ENCODE data around the gene ZNF544.
"Not testable (repeated sequence)": the region's sequence is repeated elsewhere in the genome, so short reads cannot be mapped to it uniquely, and the experiment has no call there.

ZNF544 gene

DNA sequence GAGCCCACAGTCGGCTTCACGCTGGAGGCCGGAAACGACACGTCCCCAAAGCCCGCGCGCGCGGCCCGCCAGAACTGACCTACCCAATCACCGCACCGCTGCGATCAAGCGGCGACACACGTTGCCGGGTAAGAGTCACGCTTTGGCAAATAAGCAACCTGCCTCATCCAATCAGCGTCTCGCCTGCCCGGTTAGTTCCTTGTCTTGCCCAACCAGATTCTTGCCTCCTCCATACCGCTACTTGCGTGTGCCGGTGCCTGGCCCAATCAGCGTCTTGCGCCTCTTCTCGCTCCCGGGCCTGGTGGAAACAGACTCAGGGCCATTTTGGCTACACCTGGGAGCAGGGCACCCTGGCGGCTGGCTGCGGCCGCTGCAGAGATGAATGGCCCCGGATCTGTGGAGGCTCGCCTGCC lies 11.6 kb upstream of the ZNF544 start:
- ATAC-seq (replicated peaks; ENCODE audit: extremely low read depth, poor library complexity, severe bottlenecking) (no peak), DNase-seq (ENCODE audit: low spot score in 2 of 2) (no peak)
- no peaks in the 10 kb centered on the region for H3K27me3 Mint-ChIP-seq
- peaks cover 13% of the 10 kb centered on the region for H3K36me3 Mint-ChIP-seq (ENCODE audit: insufficient read depth)
- H3K9me3 Mint-ChIP-seq, result no peaks in the 10 kb centered on the region
- H3K4me1 Mint-ChIP-seq, result no peaks in the 10 kb centered on the region
- no peak overlapping the region for H3K4me3 Mint-ChIP-seq
- no peak overlapping the region for H3K27ac Mint-ChIP-seq (ENCODE audit: low read depth)

DNA sequence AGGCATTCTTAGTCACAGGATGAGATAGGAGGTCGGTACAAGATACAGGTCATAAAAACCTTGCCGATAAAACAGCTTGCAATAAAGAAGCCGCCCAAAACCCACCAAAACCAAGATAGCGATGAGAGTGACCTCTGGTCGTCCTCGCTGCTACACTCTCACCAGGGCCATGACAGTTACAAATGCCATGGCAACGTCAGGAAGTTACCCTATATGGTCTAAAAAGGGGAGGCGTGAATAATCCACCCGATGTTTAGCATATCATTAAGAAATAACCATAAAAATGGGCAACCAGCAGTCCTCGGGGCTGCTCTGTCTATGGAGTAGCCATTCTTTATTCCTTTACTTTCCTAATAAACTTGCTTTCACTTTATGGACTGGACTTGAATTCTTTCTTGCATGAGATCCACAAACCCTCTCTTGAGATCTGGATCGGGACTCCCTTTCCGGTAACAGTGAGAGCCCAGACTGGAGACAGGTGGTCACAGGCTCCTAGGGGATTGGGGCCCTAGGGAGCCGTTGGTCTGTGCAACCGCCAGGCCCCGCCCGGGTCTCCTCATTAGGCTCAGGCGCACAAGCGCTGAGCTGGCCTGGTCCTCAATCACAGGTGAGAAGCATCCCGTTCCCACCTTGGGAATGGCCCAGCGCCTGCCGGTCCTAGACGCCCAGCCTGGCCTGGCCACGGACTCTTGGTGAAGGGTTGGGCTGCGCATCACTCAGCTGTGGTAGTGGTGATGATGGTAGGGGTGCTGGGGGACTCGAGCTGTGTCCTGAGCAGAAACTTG lies 10.9 kb upstream of the ZNF544 start:
- no peak overlapping the region for H3K4me3 Mint-ChIP-seq
- H3K36me3 Mint-ChIP-seq (ENCODE audit: insufficient read depth), result peaks cover 7% of the 10 kb centered on the region
- no peak for ATAC-seq (replicated peaks; ENCODE audit: extremely low read depth, poor library complexity, severe bottlenecking)
- no peaks in the 10 kb centered on the region for H3K9me3 Mint-ChIP-seq
- no peak overlapping the region for H3K27ac Mint-ChIP-seq (ENCODE audit: low read depth)
- DNase-seq (ENCODE audit: low spot score in 2 of 2), result no peak
- H3K27me3 Mint-ChIP-seq, result no peaks in the 10 kb centered on the region
- H3K4me1 Mint-ChIP-seq, result no peaks in the 10 kb centered on the region

DNA sequence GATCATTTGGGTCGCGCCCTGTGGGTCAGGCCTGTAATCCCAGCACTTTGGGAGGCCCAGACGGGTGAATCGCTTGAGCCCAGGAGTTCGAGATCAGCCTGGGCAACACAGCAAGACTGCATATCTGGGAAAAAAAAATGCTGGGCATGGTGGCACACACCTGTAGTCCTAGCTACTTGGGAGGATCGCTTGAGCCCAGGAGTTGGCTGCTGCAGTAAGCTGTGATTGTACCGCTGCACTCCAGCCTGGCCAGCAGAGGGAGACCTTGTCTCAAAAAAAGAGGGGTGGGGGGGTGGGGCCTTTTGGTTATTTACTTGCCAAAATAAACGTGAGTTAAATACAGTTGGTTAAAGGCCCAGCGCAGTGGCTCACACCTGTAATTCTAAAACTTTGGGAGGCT lies 9.8 kb upstream of the ZNF544 start:
- Mint-ChIP-seq H3K4me1 (no peaks in the 10 kb centered on the region), H3K27ac (ENCODE audit: low read depth) (no peak overlapping the region), H3K4me3 (no peak overlapping the region), H3K9me3 (no peaks in the 10 kb centered on the region), H3K36me3 (ENCODE audit: insufficient read depth) (peaks cover 4% of the 10 kb centered on the region), H3K27me3 (no peaks in the 10 kb centered on the region)
- ATAC-seq (replicated peaks; ENCODE audit: extremely low read depth, poor library complexity, severe bottlenecking) (peak; percentile 32), DNase-seq (ENCODE audit: low spot score in 2 of 2) (no peak)

GRCh38 chr19:58227964-58228584 lies 640 bp upstream of the ZNF544 start:
- Mint-ChIP-seq H3K27me3 (no peaks in the 10 kb centered on the region), H3K4me1 (peaks cover 31% of the 10 kb centered on the region), H3K36me3 (ENCODE audit: insufficient read depth) (peaks cover 12% of the 10 kb centered on the region), H3K9me3 (no peaks in the 10 kb centered on the region), H3K27ac (ENCODE audit: low read depth) (peak overlapping the region; percentile 94), H3K4me3 (peak overlapping the region; percentile 94)
- ATAC-seq (replicated peaks; ENCODE audit: extremely low read depth, poor library complexity, severe bottlenecking) (no peak), DNase-seq (ENCODE audit: low spot score in 2 of 2) (no peak)

DNA sequence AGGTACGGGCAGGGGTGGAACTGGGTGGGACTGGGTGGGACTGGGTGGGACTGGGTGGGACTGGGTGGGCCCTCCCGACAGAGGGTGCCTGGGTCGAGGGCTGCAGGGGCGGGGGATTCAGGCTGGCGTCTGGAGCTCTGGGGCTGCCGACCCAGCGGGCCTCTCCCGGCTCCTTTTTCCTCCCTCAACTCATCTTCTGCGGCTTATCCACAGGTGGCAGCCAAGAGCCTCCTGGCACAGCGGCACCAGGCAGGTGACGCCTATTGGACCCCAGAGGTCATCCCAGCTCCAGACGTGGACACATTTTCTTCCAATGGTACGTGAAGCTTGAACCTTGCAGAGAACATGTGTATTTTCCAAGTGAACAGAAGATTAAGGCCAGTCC lies 533 bp downstream of the ZNF544 start:
- Mint-ChIP-seq H3K9me3 (no peaks in the 10 kb centered on the region), H3K27me3 (no peaks in the 10 kb centered on the region), H3K27ac (ENCODE audit: low read depth) (peak overlapping the region; percentile 94), H3K4me3 (peak overlapping the region; percentile 94), H3K4me1 (peaks cover 33% of the 10 kb centered on the region), H3K36me3 (ENCODE audit: insufficient read depth) (peaks cover 22% of the 10 kb centered on the region)
- DNase-seq (ENCODE audit: low spot score in 2 of 2), result no peak
- no peak for ATAC-seq (replicated peaks; ENCODE audit: extremely low read depth, poor library complexity, severe bottlenecking)

GRCh38 chr19:58237324-58237723 lies 8.6 kb downstream of the ZNF544 start:
- Mint-ChIP-seq H3K27me3 (no peaks in the 10 kb centered on the region), H3K9me3 (peaks cover 6% of the 10 kb centered on the region), H3K4me3 (no peak overlapping the region), H3K27ac (ENCODE audit: low read depth) (no peak overlapping the region), H3K36me3 (ENCODE audit: insufficient read depth) (peaks cover 27% of the 10 kb centered on the region), H3K4me1 (peaks cover 16% of the 10 kb centered on the region)
- ATAC-seq (replicated peaks; ENCODE audit: extremely low read depth, poor library complexity, severe bottlenecking), result no peak
- no peak for DNase-seq (ENCODE audit: low spot score in 2 of 2)

- peaks cover 33% of the 10 kb centered on the region for H3K36me3 Mint-ChIP-seq (ENCODE audit: insufficient read depth)
- H3K9me3 Mint-ChIP-seq, result peaks cover 15% of the 10 kb centered on the region
- DNase-seq (ENCODE audit: low spot score in 2 of 2) (no peak), ATAC-seq (replicated peaks; ENCODE audit: extremely low read depth, poor library complexity, severe bottlenecking) (no peak)
- no peak overlapping the region for H3K4me3 Mint-ChIP-seq
- H3K27ac Mint-ChIP-seq (ENCODE audit: low read depth), result no peak overlapping the region
- H3K27me3 Mint-ChIP-seq, result no peaks in the 10 kb centered on the region
- peaks cover 6% of the 10 kb centered on the region for H3K4me1 Mint-ChIP-seq
Observed at GRCh38 chr19:58243351-58243750, 14.6 kb downstream of the ZNF544 start.

DNA sequence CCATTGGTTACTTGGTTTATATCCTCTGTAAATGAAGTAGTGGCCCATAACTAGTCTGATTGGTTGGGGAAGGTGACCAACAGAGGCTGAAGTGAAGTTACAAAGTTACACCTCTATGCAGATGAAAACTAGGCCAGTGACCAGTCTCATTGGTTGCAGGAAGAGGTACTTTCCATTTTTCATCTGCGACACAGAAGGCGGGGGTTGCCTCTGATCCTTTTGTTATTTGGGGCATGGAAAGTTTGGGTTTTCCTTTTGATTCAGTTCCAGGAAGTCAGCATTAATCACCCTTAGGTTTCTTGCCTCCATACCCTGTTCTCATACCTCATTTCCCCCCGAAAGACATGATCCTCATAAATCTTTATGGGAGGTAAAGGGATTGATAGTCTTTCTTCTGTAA lies 20.2 kb downstream of the ZNF544 start:
- Mint-ChIP-seq H3K4me3 (no peak overlapping the region), H3K27ac (ENCODE audit: low read depth) (no peak overlapping the region), H3K9me3 (peaks cover 12% of the 10 kb centered on the region), H3K36me3 (ENCODE audit: insufficient read depth) (peaks cover 45% of the 10 kb centered on the region), H3K4me1 (no peaks in the 10 kb centered on the region), H3K27me3 (no peaks in the 10 kb centered on the region)
- ATAC-seq (replicated peaks; ENCODE audit: extremely low read depth, poor library complexity, severe bottlenecking), result no peak
- DNase-seq (ENCODE audit: low spot score in 2 of 2), result no peak

GRCh38 chr19:58252102-58252685 lies 23.5 kb downstream of the ZNF544 start:
- no peaks in the 10 kb centered on the region for H3K4me1 Mint-ChIP-seq
- ATAC-seq (replicated peaks; ENCODE audit: extremely low read depth, poor library complexity, severe bottlenecking), result no peak
- peaks cover 30% of the 10 kb centered on the region for H3K36me3 Mint-ChIP-seq (ENCODE audit: insufficient read depth)
- no peak overlapping the region for H3K4me3 Mint-ChIP-seq
- H3K9me3 Mint-ChIP-seq, result peaks cover 21% of the 10 kb centered on the region
- DNase-seq (ENCODE audit: low spot score in 2 of 2), result no peak
- H3K27me3 Mint-ChIP-seq, result no peaks in the 10 kb centered on the region
- H3K27ac Mint-ChIP-seq (ENCODE audit: low read depth), result no peak overlapping the region

DNA sequence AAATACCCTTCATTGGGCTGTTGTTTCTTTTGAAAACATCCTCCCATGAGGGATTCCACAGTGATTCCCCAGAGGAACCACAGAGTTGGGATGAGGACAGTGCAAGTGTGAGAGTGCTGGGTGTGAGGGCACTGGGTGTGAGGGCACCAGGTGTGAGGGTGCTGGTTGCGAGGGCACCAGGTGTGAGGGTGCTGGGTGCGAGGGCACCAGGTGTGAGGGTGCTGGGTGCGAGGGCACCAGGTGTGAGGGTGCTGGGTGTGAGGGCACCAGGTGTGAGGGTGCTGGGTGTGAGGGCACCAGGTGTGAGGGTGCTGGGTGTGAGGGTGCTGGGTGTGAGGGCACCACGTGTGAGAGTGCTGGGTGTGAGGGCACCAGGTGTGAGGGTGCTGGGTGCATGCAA lies 29.5 kb downstream of the ZNF544 start:
- H3K4me1 Mint-ChIP-seq; ATAC-seq (replicated peaks; ENCODE audit: extremely low read depth, poor library complexity, severe bottlenecking); H3K4me3 Mint-ChIP-seq; DNase-seq (ENCODE audit: low spot score in 2 of 2); H3K27me3 Mint-ChIP-seq; H3K36me3 Mint-ChIP-seq (ENCODE audit: insufficient read depth); H3K27ac Mint-ChIP-seq (ENCODE audit: low read depth): not testable (repeated sequence)
- peaks cover 23% of the 10 kb centered on the region for H3K9me3 Mint-ChIP-seq

DNA sequence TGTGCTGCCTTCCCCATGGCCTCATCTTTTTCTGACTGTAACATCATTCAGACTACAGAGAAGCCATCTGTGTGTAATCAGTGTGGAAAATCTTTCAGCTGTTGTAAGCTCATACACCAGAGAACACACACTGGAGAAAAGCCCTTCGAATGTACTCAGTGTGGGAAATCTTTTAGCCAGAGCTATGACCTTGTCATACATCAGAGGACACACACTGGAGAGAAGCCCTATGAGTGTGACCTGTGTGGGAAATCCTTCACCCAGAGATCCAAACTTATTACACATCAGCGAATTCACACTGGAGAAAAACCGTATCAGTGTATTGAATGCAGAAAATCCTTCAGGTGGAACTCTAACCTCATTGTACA lies 32.9 kb downstream of the ZNF544 start:
- DNase-seq (ENCODE audit: low spot score in 2 of 2) (no peak), ATAC-seq (replicated peaks; ENCODE audit: extremely low read depth, poor library complexity, severe bottlenecking) (no peak)
- H3K9me3 Mint-ChIP-seq, result peaks cover 9% of the 10 kb centered on the region
- peaks cover 6% of the 10 kb centered on the region for H3K36me3 Mint-ChIP-seq (ENCODE audit: insufficient read depth)
- no peak overlapping the region for H3K4me3 Mint-ChIP-seq
- H3K4me1 Mint-ChIP-seq, result no peaks in the 10 kb centered on the region
- no peaks in the 10 kb centered on the region for H3K27me3 Mint-ChIP-seq
- no peak overlapping the region for H3K27ac Mint-ChIP-seq (ENCODE audit: low read depth)

GRCh38 chr19:58261968-58262921 lies 33.5 kb downstream of the ZNF544 start:
- Mint-ChIP-seq H3K4me3 (no peak overlapping the region), H3K9me3 (peaks cover 9% of the 10 kb centered on the region), H3K36me3 (ENCODE audit: insufficient read depth) (peaks cover 6% of the 10 kb centered on the region), H3K27ac (ENCODE audit: low read depth) (no peak overlapping the region), H3K4me1 (no peaks in the 10 kb centered on the region), H3K27me3 (no peaks in the 10 kb centered on the region)
- no peak for ATAC-seq (replicated peaks; ENCODE audit: extremely low read depth, poor library complexity, severe bottlenecking)
- DNase-seq (ENCODE audit: low spot score in 2 of 2), result no peak

Data from central memory CD8-positive, alpha-beta T cell (primary cell).